Amygdala (tissue), 56 donors: Measurements from ENCODE around the gene CAMKK1.

Experiments
- DNase-seq, 56 donors: peaks; one replicate each; lab custom pipeline; 2025; lab: John Stamatoyannopoulos, UW

Gene CAMKK1

GRCh38 chr17:3918372-3919122, 25.7 kb upstream of the CAMKK1 start:
- no peak for DNase-seq

- no peak for DNase-seq
These were observed 24.6 kb upstream of the CAMKK1 start for GRCh38 chr17:3917391-3917931.

GRCh38 chr17:3916825-3917224, 24.0 kb upstream of the CAMKK1 start:
- DNase-seq = no peak

- peak in 5 of 56 donors; percentile 3 to 35 (median 28) for DNase-seq
These were observed 23.3 kb upstream of the CAMKK1 start, which contains the start of gene P2RX1 for GRCh38 chr17:3915995-3916696. Gene P2RX1, minus strand, starts transcription at chr17:3916465. Its CDS starts 240 bp downstream, at chr17:3916225.

DNA sequence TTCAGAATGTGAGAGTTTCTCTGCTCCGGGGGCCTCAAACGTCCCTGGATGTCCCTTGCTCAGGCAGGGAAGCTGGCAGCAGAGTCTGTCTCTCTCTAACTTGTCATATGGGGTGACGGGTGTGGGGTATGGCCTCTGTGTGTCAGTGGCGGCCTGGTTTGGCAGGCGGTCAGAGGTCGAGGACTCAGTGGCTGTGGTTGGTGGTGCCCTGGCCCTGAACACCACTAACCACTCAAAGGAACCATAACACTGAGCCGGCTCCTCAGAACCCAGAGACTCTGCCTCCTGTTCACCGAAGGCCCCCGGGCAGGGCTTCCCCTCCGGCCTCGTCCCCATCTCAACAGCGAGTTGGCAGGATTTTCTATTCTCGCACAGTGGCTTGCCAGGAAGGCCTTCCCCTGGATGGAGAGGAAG, 22.7 kb upstream of the CAMKK1 start:
- DNase-seq = no peak

- no peak for DNase-seq
These were observed 21.4 kb upstream of the CAMKK1 start for GRCh38 chr17:3914312-3914670.

DNA sequence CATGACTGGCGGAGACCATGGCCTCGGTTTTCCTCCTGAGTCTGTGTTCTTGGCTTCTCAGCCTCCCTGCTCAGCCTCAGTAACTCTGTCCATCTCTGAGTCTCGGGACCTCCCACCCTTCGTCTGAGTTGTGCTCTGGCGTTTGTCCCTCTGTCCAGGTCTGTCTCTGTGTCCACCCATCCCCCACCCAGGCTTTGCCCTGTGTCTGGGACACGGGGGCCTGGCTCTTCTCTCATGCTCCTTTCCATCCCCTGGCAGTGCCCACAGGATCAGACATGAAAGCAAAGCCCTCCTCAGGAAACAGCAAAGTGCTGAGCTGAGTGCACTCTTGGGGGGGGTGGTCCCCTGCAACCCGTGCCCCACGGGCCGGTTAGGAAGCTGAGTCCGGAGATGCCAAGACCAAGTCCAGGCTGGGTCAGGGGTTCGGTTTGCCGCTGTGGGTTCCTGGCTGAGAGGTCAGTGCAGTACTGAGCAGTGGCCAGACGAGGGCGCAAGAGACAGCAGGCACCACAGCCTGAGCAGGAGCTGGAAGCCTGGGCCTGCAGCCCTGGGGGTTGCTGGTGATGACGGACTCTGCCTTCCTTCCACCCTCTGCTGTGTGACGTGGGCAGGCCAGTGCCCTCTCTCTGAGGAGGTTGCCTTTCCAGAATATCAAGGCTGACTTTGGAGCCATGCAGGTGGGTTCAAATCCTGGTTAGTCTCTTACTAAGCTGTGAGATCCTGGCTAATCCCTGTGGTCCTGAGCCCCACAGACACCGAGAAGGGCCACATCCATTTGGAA, 20.9 kb upstream of the CAMKK1 start:
- DNase-seq = peak in 55 of 56 donors; percentile 13 to 83 (median 54)

DNA sequence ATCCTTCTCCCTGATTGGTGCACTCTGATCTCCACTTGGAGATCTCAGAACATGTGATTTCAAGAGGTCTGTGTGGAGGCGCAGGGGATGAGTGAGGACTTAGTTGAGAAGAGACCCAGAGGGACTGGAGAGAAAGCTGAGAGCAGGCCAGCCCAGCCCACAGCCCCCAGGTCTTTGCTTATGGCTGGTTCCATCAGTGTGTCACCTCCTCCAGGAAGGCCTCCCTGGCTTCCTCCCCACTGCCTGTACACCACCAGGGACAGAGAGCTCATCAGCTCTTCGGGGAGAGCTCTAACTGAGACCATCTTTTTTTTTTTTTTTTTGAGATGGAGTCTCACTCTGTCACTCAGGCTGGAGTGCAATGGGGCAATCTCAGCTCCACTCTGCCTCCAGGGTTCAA, 20.0 kb upstream of the CAMKK1 start:
- no peak for DNase-seq

- no peak for DNase-seq
These were observed 18.6 kb upstream of the CAMKK1 start for GRCh38 chr17:3911271-3912053.

GRCh38 chr17:3910420-3911270, 17.8 kb upstream of the CAMKK1 start:
- DNase-seq = no peak

- no peak for DNase-seq
These were observed 16.4 kb upstream of the CAMKK1 start for GRCh38 chr17:3909257-3909656.

GRCh38 chr17:3907483-3908216, 14.8 kb upstream of the CAMKK1 start:
- no peak for DNase-seq

GRCh38 chr17:3906881-3907280, 14.0 kb upstream of the CAMKK1 start:
- DNase-seq = no peak

DNA sequence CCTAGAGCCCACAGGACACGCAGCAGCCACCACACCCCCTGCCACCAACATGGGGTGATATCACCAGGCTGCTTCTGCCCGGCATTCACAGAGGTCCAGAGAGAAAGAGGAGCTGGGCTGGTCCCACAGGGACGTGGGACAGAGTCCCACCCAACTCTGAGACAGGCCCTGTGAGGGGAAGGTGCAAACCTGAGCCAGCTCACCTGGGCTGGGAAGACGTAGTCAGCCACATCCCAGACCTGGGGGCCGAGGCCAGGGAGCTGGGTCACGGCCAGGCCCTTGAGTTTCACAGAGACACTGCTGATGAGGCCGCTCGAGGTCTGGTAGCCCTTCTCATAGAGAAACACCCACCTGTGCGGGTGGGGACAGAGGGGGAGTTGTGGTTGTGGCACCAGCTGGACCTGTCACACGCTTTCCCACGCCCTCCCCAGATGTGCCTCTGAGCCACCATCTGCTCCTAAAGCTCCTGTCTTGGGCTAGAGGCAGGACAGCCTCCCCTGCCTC, 12.2 kb upstream of the CAMKK1 start:
- no peak for DNase-seq

- DNase-seq = no peak
These were observed 11.6 kb upstream of the CAMKK1 start for GRCh38 chr17:3904501-3904900.

GRCh38 chr17:3903881-3904290, 11.0 kb upstream of the CAMKK1 start:
- no peak for DNase-seq

DNA sequence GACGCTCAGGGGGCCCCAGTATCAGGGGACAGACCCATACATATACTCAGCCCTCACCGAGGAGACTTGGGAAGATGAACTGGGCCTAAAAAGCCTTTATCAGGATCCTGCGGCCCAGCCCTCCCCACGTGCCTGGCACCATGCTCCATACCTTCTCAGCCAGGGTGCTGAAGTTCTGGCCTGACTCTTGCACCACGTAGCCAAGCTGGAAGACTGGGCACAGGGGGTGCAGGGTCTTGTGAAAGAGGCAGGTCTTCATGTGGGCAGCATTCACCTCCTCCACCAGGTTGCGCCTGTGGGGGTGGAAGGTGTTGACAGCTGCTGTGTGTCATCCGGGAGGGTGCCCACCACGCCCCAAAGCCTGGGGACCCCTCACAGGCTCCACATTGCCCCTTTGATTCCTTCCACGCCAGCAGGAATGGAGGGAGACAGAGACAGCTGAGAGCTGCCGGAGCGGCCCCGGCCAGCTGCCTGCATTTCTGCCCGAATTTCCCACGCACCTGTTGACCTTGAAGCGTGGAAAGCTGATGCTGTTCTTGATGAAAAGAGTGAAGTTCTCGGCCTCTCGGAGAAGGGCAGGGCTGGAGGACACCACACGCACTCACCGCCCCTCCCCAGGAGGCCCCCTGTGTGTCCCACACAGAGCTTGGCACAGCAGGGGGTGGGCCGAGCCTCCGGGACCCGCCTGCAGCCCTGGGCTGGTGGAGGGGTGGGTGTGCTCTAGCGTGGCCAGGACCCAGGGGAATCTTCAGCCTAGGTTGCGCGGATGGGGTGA, 10.4 kb upstream of the CAMKK1 start:
- DNase-seq = no peak

DNA sequence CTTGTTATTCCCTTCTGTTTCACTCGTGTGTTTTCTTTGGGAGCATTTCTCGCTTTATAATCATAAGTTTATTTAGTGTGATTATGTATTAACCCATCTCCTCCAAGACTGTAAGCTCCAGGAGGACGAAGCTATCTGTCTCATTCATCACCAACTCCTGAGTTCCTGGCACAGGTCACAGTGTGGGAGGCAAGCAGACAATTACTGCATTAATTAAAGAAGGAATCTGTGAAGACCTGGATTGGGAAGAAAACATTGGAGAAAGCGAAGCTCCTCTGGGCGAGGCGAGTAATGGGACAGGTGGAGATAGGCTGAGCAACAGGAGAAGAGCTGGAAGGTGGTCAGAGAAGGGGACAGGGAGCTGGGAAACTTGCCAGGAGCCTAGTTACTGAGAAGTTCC, 7.8 kb upstream of the CAMKK1 start:
- DNase-seq = no peak
